ENCODE results near the gene CPSF4L.

GRCh38 chr17:73304438-73304837, 42.8 kb upstream of the CPSF4L start:
- TF ChIP-seq GABPA (IDR thresholded peaks at IDR 0.05; ENCODE audit: low read depth) (no peak), CTCF (IDR thresholded peaks at IDR 0.05) (no peak), SIN3A (IDR thresholded peaks at IDR 0.05; ENCODE audit: borderline replicate concordance, low read depth, low read length) (no peak)
